ENCODE data around the gene SCUBE3. TPM values are rescaled to one million over a fixed set of nuclear protein-coding genes. Genes with fewer than 3 reads are reported as not detected.

Gene SCUBE3
- total and polyA plus RNA-seq, 2 of the 13 experiments (the other 11 are each of a cell fraction or from before 2014, with no cell fraction given) = not detected

DNA sequence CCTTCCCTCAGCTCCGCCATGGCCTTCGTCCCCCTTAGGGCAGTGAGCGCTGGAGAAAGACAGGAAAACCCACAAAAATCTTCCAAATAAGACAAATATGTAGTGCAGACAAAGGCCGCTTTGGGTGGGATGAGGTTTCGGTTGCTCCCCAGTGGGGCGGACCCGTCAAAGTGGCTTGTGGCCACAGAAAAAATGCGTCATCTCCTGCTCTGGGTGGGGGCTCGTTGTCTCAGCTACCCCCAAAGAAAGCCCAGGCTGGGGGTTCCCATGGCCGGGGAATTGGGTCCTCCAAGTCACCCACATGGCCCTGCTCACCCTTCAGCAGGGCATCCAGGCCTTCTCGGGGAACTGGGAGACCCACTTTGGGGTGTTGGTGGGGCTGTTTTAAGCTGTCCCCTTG is 21.9 kb upstream of the SCUBE3 start:
- Histone ChIP-seq H3K79me2 (ENCODE audit: insufficient read depth, low read length) (no peaks in the 10 kb centered on the region), H2AFZ (ENCODE audit: low read length) (no peak overlapping the region), H3K4me2 (ENCODE audit: low read depth, low read length) (no peak overlapping the region), H3K9me3 (ENCODE audit: low read length) (no peaks in the 10 kb centered on the region), H3K27me3 (ENCODE audit: control insufficient read depth in 1 of 2, insufficient read depth in 2 of 2, low read length in 2 of 2) (peaks cover 2 to 13% of the 10 kb centered on the region in 2 experiments; a peak in 2 of 5 replicates), H4K20me1 (ENCODE audit: insufficient read depth, low read length) (no peaks in the 10 kb centered on the region), H3K36me3 (replicated peaks in 1 of 2; ENCODE audit: control insufficient read depth in 1 of 2, insufficient read depth in 2 of 2, low read length in 2 of 2) (no peaks in the 10 kb centered on the region), H3K4me1 (ENCODE audit: insufficient read depth, low read length) (peaks cover 8% of the 10 kb centered on the region), H3K4me3 (replicated peaks in 1 of 3; ENCODE audit: insufficient read depth in 1 of 3, low read depth in 2 of 3, low read length in 3 of 3) (no peak overlapping the region), H3K9ac (ENCODE audit: insufficient read depth, low read depth, low read length) (no peak overlapping the region), H3K27ac (ENCODE audit: extremely low read length, insufficient read depth, low read length) (no peak overlapping the region)
- POLR2A ChIA-PET = no interaction called here
- TF ChIP-seq ZNF530 (CRISPR knock-in tag; IDR thresholded peaks at IDR 0.05; ENCODE audit: low read depth) (no peak), TEAD2 (CRISPR knock-in tag; IDR thresholded peaks at IDR 0.05) (no peak), ZNF430 (CRISPR knock-in tag; IDR thresholded peaks at IDR 0.05) (no peak)
- TF ChIP-seq, protein P1, sequence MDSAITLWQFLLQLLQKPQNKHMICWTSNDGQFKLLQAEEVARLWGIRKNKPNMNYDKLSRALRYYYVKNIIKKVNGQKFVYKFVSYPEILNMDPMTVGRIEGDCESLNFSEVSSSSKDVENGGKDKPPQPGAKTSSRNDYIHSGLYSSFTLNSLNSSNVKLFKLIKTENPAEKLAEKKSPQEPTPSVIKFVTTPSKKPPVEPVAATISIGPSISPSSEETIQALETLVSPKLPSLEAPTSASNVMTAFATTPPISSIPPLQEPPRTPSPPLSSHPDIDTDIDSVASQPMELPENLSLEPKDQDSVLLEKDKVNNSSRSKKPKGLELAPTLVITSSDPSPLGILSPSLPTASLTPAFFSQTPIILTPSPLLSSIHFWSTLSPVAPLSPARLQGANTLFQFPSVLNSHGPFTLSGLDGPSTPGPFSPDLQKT (CRISPR knock-in tag; IDR thresholded peaks at IDR 0.05; ENCODE audit: borderline replicate concordance) = no peak
- in situ Hi-C loops (cut with HindIII; ENCODE audit: extremely low pct_ligation_motif_present, low pct_unique_long_range_greater_than_20kb) (no loop called here), intact Hi-C loops (cut with micrococcal nuclease; ENCODE audit: unreplicated experiment) (no loop called here)
- FAIRE-seq (no peak), DNase-seq (ENCODE audit: low spot score) (no peak), ATAC-seq (no peak)
- WGBS (ENCODE audit: low lambda C conversion rate) = 71% methylated on average over 11 of the region's 11 CpGs
- BruUV-seq (replicated peaks) = no TSS peak
- CTCF ChIA-PET (ENCODE audit: low intra/inter-chr PET ratio, low total read pairs) = no interaction called here

DNA sequence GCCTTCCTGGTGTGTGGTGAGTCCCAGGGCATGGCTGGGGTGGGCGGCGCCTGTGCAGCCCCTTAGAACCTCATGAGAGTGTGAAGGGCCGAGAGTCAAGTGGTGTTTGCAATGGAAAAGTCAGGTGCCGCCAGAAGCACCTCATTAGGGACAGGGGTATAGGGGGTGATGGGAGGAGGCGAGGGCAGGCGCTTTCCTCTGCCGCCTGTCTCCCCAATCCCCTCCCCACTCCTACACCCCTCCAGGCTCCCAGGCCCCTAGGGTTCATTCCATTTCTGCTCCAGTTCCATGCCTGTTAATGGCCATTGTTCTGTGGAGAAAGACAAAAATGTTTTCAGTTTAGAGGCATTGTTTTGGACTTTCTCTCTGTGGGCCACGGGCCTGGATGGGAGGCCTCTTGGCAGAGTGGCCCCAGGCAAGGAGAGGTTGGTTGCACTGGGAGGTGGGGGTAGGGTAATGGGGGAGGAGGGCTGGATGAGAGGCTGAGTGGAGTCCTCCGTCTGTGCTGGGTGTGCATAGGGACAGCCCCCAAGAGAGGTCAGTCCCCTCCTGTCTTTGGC is 21.4 kb upstream of the SCUBE3 start:
- no peak for TF ChIP-seq ZNF850 (CRISPR knock-in tag; conservative IDR thresholded peaks at IDR 0.05)
- in situ Hi-C loops (cut with HindIII; ENCODE audit: extremely low pct_ligation_motif_present, low pct_unique_long_range_greater_than_20kb) (no loop called here), intact Hi-C loops (cut with micrococcal nuclease; ENCODE audit: unreplicated experiment) (no loop called here)
- no peaks in the 10 kb centered on the region for H3K79me2 ChIP-seq (ENCODE audit: insufficient read depth, low read length)
- H3K36me3 ChIP-seq (replicated peaks in 1 of 2; ENCODE audit: control insufficient read depth in 1 of 2, insufficient read depth in 2 of 2, low read length in 2 of 2) = no peaks in the 10 kb centered on the region
- H3K9me3 ChIP-seq (ENCODE audit: low read length) = no peaks in the 10 kb centered on the region
- FAIRE-seq (no peak), ATAC-seq (no peak; the same call in 2 of the 3 replicates), DNase-seq (ENCODE audit: low spot score) (no peak)
- no peak overlapping the region for H3K27ac ChIP-seq (ENCODE audit: extremely low read length, insufficient read depth, low read length)
- no peaks in the 10 kb centered on the region for H4K20me1 ChIP-seq (ENCODE audit: insufficient read depth, low read length)
- no peak overlapping the region for H3K9ac ChIP-seq (ENCODE audit: insufficient read depth, low read depth, low read length)
- no peak overlapping the region for H2AFZ ChIP-seq (ENCODE audit: low read length)
- ChIA-PET CTCF (ENCODE audit: low intra/inter-chr PET ratio, low total read pairs) (no interaction called here), POLR2A (no interaction called here)
- no peak overlapping the region for H3K4me2 ChIP-seq (ENCODE audit: low read depth, low read length)
- H3K4me3 ChIP-seq (replicated peaks in 1 of 3; ENCODE audit: insufficient read depth in 1 of 3, low read depth in 2 of 3, low read length in 3 of 3) = no peak overlapping the region
- H3K27me3 ChIP-seq (ENCODE audit: control insufficient read depth in 1 of 2, insufficient read depth in 2 of 2, low read length in 2 of 2) = peaks cover 2 to 13% of the 10 kb centered on the region in 2 experiments; a peak in 2 of 5 replicates
- no TSS peak for BruUV-seq (replicated peaks)
- peaks cover 13% of the 10 kb centered on the region for H3K4me1 ChIP-seq (ENCODE audit: insufficient read depth, low read length)
- WGBS (ENCODE audit: low lambda C conversion rate) = 63% methylated on average over 9 of the region's 9 CpGs
